Gastrocnemius medialis (tissue), 4 donors: ENCODE results near the gene AGTR1. TPM values are rescaled to one million over a fixed set of nuclear protein-coding genes. Genes with fewer than 3 reads are reported as not detected.
"Not testable (repeated sequence)": the region's sequence is repeated elsewhere in the genome, so short reads cannot be mapped to it uniquely, and the experiment has no call there.

Experiments
- ATAC-seq, 2 donors: fragments of 150-250 bp; one replicate each; pipeline ENCODE4 v1.9.1; 2016
- DNase-seq, 2 donors: peaks; one replicate each; pipeline ENCODE4 v3.0.0-alpha.2; 2019
- H3K27ac ChIP-seq, 4 donors: fragments of 200-600 bp; sonication (generic); 1 replicate in 1 of 4; 2 replicates in 3 of 4; pipeline ENCODE4 v1.5.1; 2016 to 2018; ENCODE audit warnings: mild to moderate bottlenecking in 2 of 4, moderate library complexity in 1 of 4
- H3K27me3 ChIP-seq, 3 donors: fragments of 200-600 bp; sonication (generic) in 2 of 3; 1 replicate in 1 of 3; 2 replicates in 2 of 3; pipeline versions ENCODE4 v1.5.1 to v1.6.0; 2016 to 2019; ENCODE audit warnings: mild to moderate bottlenecking in 1 of 3, moderate library complexity in 1 of 3
- H3K36me3 ChIP-seq, 2 donors: fragments of 200-600 bp; sonication (generic) in 1 of 2; one replicate each; pipeline ENCODE4 v1.5.1; 2017 to 2018
- H3K4me1 ChIP-seq, 2 donors: fragments of 200-600 bp; sonication (generic) in 1 of 2; one replicate each; pipeline ENCODE4 v1.5.1; 2016 to 2017; ENCODE audit warnings: mild to moderate bottlenecking in 2 of 2
- H3K4me3 ChIP-seq, 4 donors: fragments of 200-600 bp; sonication (generic) in 3 of 4; 1 replicate in 1 of 4; 2 replicates in 3 of 4; pipeline ENCODE4 v1.5.1; 2016 to 2019; ENCODE audit warnings: mild to moderate bottlenecking in 2 of 4
- H3K9me3 ChIP-seq, 3 donors: fragments of 200-600 bp; sonication (generic) in 2 of 3; 1 replicate in 1 of 3; 2 replicates in 2 of 3; pipeline ENCODE4 v1.5.1; 2016 to 2019
- CTCF ChIP-seq, 5 experiments: fragments of 450-650 bp in 3 of 5; fragments of 200-600 bp in 2 of 5; sonication (generic) in 2 of 5; IDR thresholded peaks in 4 of 5; conservative IDR thresholded peaks in 1 of 5; 1 replicate in 4 of 5; 2 replicates in 1 of 5; pipeline ENCODE4 v1.5.1; 2016 to 2019; ENCODE audit warnings: antibody characterized with exemption in 5 of 5, mild to moderate bottlenecking in 3 of 5, moderate library complexity in 3 of 5
- POLR2A ChIP-seq, 2 donors: fragments of 450-650 bp; IDR thresholded peaks; one replicate each; pipeline ENCODE4 v1.6.1; 2017; ENCODE audit warnings: antibody characterized with exemption in 2 of 2, mild to moderate bottlenecking in 2 of 2, moderate library complexity in 2 of 2
- in situ Hi-C, 4 donors: fragments of 200-750 bp; cut with MboI; loops; one replicate each; pipeline versions ENCODE4 v1.15.0 to v1.8.0; 2017; ENCODE audit warnings: low sequenced_read_pairs in 4 of 4
- intact Hi-C: fragments of 100-400 bp; cut with DNase I; formaldehyde crosslinking; loops from one replicate; pipeline ENCODE4 v1.15.1; 2023; ENCODE audit warnings: low total_unique reads
- total RNA-seq, 4 donors: library from RNA; depleted of rRNA; stranded (reverse); fragments of >200 nt; gene quantifications; one replicate each; pipeline versions ENCODE4 v1.1.0 to v1.2.3, GENCODE V29; 2016

Gene AGTR1
- total RNA-seq, 4 donors from 2014 or later, result 12.7 to 32.1 (median 14.5) TPM

- Histone ChIP-seq H3K4me1 (no peaks in the 10 kb centered on the region), H3K27ac (no peak overlapping the region), H3K4me3 (no peak overlapping the region), H3K9me3 (no peaks in the 10 kb centered on the region), H3K36me3 (no peaks in the 10 kb centered on the region), H3K27me3 (no peaks in the 10 kb centered on the region)
- TF ChIP-seq POLR2A (IDR thresholded peaks at IDR 0.05), result no peak
- TF ChIP-seq CTCF (IDR thresholded peaks at IDR 0.05 in 4 of 5, conservative IDR thresholded peaks at IDR 0.05 in 1 of 5), result no peak
- in situ Hi-C loops (no loop called here), intact Hi-C loops (no loop called here)
- no peak for ATAC-seq
- no peak for DNase-seq
These were observed 50.6 kb downstream of the AGTR1 start for GRCh38 chr3:148748283-148748682.

DNA sequence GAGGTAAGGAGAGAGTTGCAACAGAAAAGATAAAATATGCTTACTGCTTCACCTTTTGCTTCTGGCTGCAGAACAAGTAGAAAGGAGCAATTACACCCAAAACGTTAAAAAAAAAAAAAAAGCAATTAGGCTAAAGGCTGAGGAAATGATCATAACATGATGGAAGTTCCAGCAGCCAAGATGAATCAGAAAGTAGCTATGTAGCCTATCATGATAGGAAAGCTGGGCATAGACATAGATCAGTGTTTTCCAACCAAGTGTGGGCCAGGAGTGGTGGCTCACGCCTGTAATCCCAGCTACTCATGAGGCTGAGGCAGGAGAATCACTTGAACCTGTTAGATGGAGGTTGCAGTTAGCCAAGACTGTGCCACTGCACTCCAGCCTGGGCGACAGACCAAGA is 52.6 kb downstream of the AGTR1 start:
- in situ Hi-C loops (no loop called here), intact Hi-C loops (no loop called here)
- H3K27ac ChIP-seq, result no peak overlapping the region
- no peaks in the 10 kb centered on the region for H3K27me3 ChIP-seq
- H3K36me3 ChIP-seq, result no peaks in the 10 kb centered on the region
- H3K4me3 ChIP-seq, result no peak overlapping the region
- no peak for DNase-seq
- no peaks in the 10 kb centered on the region for H3K4me1 ChIP-seq
- no peaks in the 10 kb centered on the region for H3K9me3 ChIP-seq
- ATAC-seq, result no peak
- TF ChIP-seq CTCF (IDR thresholded peaks at IDR 0.05 in 4 of 5, conservative IDR thresholded peaks at IDR 0.05 in 1 of 5) (no peak), POLR2A (IDR thresholded peaks at IDR 0.05) (no peak)

GRCh38 chr3:148751461-148751860 is 53.8 kb downstream of the AGTR1 start:
- no peak overlapping the region for H3K27ac ChIP-seq
- H3K4me1 ChIP-seq, result no peaks in the 10 kb centered on the region
- in situ Hi-C loops (no loop called here), intact Hi-C loops (no loop called here)
- DNase-seq, result no peak
- no peaks in the 10 kb centered on the region for H3K27me3 ChIP-seq
- H3K9me3 ChIP-seq, result no peaks in the 10 kb centered on the region
- H3K4me3 ChIP-seq, result no peak overlapping the region
- ATAC-seq, result no peak
- H3K36me3 ChIP-seq, result no peaks in the 10 kb centered on the region
- TF ChIP-seq CTCF (IDR thresholded peaks at IDR 0.05 in 4 of 5, conservative IDR thresholded peaks at IDR 0.05 in 1 of 5), result no peak
- no peak for TF ChIP-seq POLR2A (IDR thresholded peaks at IDR 0.05)

DNA sequence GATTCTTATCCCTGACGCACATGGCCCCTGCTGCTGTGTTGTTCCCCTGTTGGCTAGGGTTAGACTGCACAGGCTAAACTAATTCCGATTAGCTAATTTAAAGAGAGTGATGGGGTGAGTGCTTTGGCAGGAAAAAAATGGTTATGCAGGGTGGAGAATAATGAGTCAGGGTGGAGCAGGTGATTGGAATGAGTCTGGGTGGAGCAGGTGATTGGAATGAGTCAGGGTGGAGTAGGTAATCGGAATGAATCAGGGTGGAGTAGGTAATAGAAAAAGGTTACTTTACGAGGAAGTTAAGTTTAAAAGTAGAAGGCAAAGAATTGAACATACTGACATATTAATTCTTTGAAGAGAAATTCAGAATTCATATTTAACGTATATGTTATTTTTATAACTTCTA is 55.7 kb downstream of the AGTR1 start:
- H3K4me3 ChIP-seq, DNase-seq, H3K27ac ChIP-seq, H3K27me3 ChIP-seq, H3K4me1 ChIP-seq, H3K36me3 ChIP-seq, ATAC-seq, in situ Hi-C loops, H3K9me3 ChIP-seq, intact Hi-C loops: not testable (repeated sequence)

GRCh38 chr3:148755570-148755969 is 57.9 kb downstream of the AGTR1 start:
- no peak overlapping the region for H3K4me3 ChIP-seq
- H3K4me1 ChIP-seq, result no peaks in the 10 kb centered on the region
- H3K27ac ChIP-seq, result no peak overlapping the region
- ATAC-seq, result no peak
- no peaks in the 10 kb centered on the region for H3K36me3 ChIP-seq
- TF ChIP-seq POLR2A (IDR thresholded peaks at IDR 0.05) (no peak), CTCF (IDR thresholded peaks at IDR 0.05 in 4 of 5, conservative IDR thresholded peaks at IDR 0.05 in 1 of 5) (no peak)
- H3K27me3 ChIP-seq, result no peaks in the 10 kb centered on the region
- intact Hi-C loops (no loop called here), in situ Hi-C loops (no loop called here)
- no peak for DNase-seq
- H3K9me3 ChIP-seq, result no peaks in the 10 kb centered on the region
